Measurements from ENCODE around the gene GPR151.
"Not testable (repeated sequence)": the region's sequence is repeated elsewhere in the genome, so short reads cannot be mapped to it uniquely, and the experiment has no call there.

GPR151 gene

DNA sequence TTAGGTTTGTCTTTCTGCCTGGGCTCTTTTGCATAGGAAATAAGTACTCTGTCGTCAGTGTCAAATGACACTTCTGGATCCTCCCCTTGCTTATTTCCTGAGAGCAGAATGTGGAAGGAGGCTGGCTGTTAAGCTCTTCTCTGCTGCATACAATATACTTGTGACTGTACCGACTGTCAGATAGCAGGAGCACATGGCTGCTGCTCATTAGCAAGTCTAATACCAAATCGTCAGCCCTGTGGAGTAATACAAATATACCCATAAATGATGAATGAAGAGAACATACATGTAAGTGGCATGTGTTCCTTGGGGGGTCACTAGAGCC is at the start of gene GPR151:
TSS of gene GPR151 (minus strand) at position 40 of the 325 bp plus-strand sequence. CDS start 77 bp downstream, outside the sequence.
- DNase-seq, result no peak

DNA sequence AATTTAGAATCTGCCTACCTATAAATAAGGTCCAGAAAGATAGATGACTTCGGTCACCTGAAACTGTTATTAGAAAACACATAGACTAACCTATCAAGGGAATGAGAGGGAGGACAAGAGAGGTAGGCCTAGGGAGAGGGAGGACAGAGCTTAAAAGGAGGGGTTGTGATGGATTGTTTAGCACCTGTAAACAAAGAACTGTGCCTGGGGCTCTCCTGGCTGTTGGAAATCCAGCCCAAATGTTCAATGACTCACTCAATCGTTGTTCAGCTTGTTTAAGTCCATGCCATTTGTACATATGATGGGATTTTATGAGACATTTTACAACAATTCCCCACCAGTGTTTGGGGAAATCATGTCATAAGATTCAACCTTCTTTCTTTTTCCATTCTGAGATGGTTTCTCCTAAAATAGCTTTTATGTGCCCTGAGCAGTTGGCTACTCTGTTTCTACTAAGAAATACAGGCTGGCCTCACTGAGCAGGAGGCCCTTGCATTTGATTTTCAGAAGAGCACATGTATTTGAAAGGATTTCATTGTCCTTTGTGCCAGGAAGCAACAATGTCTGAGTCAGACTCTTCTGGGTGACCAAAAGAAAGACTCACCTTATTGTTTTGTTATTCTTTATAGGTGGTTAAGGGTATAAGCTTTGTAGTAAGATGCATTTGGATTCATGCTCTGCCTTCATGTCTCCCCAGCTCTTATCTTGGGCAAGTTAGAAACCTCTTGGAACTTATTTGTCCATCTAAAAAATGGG is 48.2 kb upstream of the GPR151 start:
- DNase-seq, result no peak

GRCh38 chr5:146562461-146562860 is 46.5 kb upstream of the GPR151 start:
- no peak for DNase-seq

DNA sequence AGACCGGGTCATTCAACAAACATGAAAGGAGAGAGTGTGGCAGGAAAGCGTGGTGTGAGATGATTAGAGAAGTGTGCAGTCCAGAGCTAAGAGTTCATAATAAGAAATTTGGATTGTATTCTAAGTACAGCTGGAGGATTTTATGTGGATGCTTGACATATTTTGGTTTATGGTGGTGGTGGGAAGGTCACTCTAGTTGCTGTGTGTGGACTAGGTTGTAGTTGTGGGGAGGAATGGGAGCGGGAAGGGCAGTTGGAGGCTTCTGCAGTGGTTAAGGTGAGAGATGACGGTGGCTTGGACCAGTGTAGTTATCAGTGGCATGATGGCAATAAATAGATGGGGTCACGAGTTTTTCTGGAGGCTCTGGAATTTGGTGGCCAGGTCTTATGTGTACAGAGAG is 45.7 kb upstream of the GPR151 start:
- no peak for DNase-seq

DNA sequence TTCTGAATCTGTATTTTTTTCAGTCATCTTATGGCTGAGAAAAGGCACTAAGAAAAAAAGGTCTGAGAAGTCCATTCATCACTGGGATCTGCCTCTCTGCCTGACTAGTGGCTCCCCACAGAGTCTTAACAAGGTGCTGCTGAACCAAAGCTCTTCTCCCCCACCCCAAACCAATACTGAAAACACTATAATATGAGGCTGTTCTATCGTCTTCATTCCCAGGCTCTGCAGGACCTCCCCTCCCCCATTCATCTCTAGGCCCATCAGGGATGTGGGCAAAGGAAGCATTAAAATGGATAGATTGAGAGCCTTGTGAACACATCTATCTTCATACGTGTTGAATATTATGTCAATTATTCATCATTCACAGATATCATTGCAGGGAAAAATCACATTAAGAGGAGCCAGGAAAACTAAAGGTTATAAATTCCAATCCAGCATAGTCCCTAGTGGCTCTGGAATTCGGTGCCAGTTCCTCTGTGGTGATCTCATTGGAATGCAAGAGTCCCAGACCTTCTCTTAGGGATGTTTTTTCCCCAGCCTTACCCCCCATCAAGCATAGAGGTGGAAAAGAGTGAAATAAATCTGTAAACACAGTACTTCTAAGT is 44.3 kb upstream of the GPR151 start:
- no peak for DNase-seq

DNA sequence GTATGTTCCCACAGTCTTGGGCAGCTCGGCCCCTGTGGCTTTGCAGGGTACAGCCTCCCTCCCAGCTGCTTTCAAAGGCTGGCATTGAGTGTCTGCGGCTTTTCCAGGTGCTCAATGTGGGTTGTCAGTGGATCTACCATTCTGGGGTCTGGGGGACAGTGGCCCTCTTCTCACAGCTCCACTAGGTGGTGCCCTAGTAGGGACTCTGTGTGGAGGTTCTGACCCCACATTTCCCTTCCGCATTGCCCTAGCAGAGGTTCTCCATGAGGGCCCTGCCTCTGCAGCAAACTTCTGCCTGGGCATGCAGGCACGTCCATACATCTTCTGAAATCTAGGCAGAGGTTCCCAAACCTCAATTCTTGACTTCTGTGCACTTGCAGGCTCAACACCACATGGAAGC is 40.9 kb upstream of the GPR151 start:
- DNase-seq, result not testable (repeated sequence)

DNA sequence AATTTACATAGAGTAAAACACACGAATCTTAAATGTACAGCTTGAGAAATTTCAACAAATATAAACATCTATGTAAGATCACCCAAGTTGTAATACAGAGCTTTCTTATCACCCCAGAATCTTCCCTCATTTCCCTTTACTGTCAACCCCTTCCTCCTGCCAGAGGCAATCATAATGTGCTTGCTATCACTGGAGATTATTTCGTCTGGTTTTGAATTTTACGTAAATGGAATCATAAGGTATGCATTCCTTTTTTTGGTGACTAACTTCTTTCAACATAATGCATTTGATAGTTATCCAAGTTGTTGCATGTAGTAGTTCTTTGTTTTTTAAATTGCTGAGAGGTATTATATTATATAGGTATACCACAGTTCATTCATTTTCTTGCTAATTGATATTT is 37.5 kb upstream of the GPR151 start:
- DNase-seq, result no peak

GRCh38 chr5:146549615-146550014 is 33.6 kb upstream of the GPR151 start:
- DNase-seq, result no peak

GRCh38 chr5:146548781-146549449 is 32.9 kb upstream of the GPR151 start:
- no peak for DNase-seq

GRCh38 chr5:146544232-146544631 is 28.2 kb upstream of the GPR151 start:
- DNase-seq, result no peak

GRCh38 chr5:146541958-146542849 is 26.2 kb upstream of the GPR151 start:
- peak; percentile 87 for DNase-seq

- DNase-seq, result no peak
Observed at GRCh38 chr5:146540414-146540813, 24.4 kb upstream of the GPR151 start.

DNA sequence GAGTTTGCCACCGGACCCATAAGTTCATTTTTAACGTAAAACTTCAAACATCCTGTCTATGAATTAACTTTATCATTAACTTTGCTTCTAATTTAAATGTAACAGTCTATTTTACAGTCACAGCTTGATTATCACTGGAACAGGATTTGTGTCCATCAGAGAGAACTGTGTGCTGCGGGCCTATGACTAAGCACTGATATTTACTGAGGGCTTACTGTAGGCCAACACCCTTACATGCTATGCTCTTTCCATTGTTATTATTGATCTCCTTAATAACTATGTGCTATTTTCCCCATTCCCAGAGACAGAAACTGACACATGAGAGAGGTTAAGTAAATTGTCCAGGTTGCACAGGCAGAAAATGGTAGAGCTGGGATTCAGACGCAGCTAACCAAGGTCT is 24.0 kb upstream of the GPR151 start:
- no peak for DNase-seq

DNA sequence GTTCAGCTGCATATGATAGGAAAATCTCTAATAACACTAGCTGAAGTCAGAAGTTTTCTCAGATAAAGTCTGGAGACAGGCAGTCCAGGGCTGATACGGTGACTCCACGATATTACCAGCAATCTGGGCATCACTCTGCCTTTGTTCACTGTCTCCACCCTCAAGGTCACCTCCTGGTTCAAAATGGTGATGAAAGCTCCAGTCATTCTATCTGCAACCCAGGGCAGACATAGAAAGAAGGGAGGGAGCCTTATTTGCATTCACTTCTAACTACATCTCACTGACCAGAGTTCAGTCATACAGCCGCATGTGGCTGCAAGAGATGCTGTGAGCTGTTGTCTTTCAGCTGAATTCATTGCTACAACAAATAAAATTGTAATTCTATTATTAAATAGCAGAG is 22.4 kb upstream of the GPR151 start:
- DNase-seq, result no peak

DNA sequence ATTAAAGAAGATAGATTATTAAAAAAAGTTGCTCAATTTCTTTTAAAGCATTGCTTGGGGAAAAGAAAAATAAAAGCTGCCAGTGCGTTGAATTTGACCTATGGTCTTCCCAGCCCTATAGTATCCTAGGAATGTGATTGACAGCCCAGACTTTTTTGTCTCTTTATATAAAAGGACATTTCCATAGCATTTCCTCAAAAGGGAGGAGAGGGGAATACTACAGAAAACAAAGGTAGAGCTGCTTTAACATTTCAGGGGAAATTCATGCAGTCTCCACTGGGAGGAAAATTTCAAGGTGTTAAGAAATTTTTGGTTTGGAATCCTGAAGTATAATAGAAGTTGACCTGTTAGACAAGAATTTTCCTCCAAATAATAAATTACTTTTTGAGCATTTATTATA is 17.9 kb upstream of the GPR151 start:
- DNase-seq, result no peak

DNA sequence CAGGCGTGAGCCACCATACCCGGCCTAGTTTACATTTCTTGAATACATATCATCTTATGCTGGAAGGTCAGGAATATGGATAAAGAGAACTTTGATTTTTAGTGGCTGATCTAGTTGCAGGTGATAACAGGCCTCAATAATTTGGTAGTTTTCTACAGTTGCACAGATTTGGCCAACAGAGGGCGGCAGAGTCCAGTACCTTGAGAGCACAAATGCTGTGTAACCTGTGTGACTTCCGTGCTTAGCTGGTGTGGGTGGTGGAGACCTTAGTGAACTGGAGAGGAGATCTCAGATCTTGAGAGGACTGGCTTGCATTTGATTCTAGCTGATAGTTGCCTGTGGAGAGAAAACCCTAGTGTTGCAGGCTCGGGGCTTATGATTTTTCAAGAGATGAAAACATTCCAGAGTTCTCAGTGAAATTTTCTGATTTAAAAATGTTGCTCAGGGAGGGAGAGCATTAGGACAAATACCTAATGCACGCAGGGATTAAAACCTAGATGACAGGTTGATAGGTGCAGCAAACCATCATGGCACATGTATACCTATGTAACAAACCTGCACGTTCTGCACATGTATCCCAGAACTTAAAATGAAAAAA is 17.4 kb upstream of the GPR151 start:
- peak; percentile 88 for DNase-seq

DNA sequence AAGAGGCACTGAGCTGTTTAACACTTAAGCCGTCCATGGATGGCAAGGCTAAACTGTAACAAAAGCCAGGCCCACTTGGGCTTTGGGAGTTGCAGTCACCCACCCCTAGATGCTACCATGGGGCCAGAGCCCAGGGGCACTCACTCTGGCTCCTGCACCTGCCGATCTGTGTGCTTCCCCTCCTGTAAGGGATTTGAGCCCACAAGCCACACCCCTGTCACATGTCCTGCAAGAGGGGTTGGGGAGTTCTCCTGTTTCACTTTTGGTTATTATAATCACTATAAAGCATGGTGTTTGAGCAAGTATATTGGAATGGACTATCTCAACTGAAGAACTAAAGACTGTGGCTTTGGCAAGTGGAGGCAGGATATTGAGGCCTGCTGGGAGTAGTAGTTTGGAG is 14.0 kb upstream of the GPR151 start:
- no peak for DNase-seq

GRCh38 chr5:146528236-146528635 is 12.2 kb upstream of the GPR151 start:
- DNase-seq, result no peak

- no peak for DNase-seq
Observed at GRCh38 chr5:146527785-146528184, 11.8 kb upstream of the GPR151 start.

- no peak for DNase-seq
Observed at GRCh38 chr5:146523698-146524097, 7.7 kb upstream of the GPR151 start.

DNA sequence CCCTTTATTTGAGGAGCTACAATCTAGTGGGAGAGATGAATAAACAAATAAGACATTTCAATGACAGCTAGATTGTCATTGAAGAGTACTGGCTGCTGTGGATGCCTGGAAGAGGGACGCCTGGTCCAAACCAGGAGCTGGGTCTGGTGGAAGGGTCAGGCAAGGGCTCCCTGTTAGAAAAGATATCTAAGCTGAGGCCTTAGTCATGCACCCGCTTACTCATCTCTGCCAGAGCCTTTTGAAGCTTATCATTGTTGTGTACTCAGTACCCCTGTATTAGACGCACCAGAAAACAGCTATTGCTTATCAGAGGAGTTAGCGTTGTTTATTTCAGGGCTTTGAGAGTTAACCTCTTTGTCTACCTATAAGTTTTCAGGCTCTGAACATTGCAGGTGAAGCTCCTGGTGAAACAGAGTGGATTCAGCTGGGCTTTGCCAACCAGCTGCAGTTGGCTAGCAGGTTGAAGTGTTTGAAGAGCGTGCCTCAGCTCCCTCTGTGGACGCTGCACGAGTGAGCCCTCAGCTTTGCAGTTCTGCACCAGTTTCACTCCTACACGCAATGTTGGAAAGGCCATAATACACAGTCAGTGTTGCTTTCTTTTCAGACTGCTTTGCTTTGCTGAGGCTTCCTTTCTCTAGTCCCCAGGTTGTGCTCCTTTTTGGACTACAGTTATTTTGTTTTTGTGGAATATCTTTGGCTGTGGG is 5.6 kb upstream of the GPR151 start:
- DNase-seq, result no peak

DNA sequence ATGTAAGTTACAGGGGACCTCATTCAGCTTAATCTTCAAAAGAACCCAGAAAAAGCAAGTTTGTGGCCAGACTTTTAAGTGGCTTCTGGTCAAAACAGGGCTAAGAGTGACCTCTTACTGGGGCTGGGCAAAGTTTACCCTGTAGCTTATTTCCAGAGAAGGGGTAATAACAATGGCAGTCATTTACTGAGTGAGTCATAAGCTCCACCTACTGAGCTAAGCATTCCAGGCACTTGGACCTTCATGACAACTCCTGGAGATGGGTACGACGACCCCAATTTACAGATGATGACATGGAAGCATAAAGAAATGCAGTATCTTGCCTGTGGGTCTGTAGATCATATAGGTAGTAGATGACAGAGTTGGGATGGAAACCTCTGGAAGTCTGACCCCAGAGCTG is 4.7 kb upstream of the GPR151 start:
- DNase-seq, result no peak

Measured in activated effector memory CD4-positive, alpha-beta T cell treated with anti-CD3 and anti-CD28 coated beads, Interleukin-2, amount 50 U/mL, for 16 hours (primary cell).